Smooth muscle cell (in vitro differentiated cells): Measurements from ENCODE around the gene CORO2B. TPM values are rescaled to one million over a fixed set of nuclear protein-coding genes. Genes with fewer than 3 reads are reported as not detected.

Experiments used
- DNase-seq: peaks from one replicate; lab custom pipeline; 2025; ENCODE audit not compliant: unreplicated experiment; lab: John Stamatoyannopoulos, UW
- H2AFZ ChIP-seq: fragments of 200-600 bp; sonication (generic); 2 replicates; pipeline ENCODE4 v1.6.0; 2016; ENCODE audit warnings: antibody characterized with exemption, low read depth, mild to moderate bottlenecking
- H3F3A ChIP-seq: fragments of 200-600 bp; sonication (generic); 2 replicates; pipeline ENCODE4 v1.6.0; 2017; ENCODE audit warnings: antibody characterized with exemption, low read depth
- H3K27ac ChIP-seq: fragments of 200-600 bp; sonication (generic); 2 replicates; pipeline ENCODE4 v1.5.1; 2016; ENCODE audit warnings: low read depth, mild to moderate bottlenecking
- H3K27me3 ChIP-seq: fragments of 200-600 bp; sonication (generic); 2 replicates; pipeline ENCODE4 v1.6.1; 2016; ENCODE audit warnings: low read depth, mild to moderate bottlenecking
- H3K36me3 ChIP-seq: fragments of 200-600 bp; sonication (generic); 2 replicates; pipeline ENCODE4 v1.5.1; 2016; ENCODE audit warnings: low read depth
- H3K4me1 ChIP-seq: fragments of 200-600 bp; sonication (generic); 2 replicates; pipeline ENCODE4 v1.5.1; 2016; ENCODE audit warnings: low read depth
- H3K4me2 ChIP-seq: fragments of 200-600 bp; sonication (generic); 2 replicates; pipeline ENCODE4 v1.6.0; 2016; ENCODE audit warnings: mild to moderate bottlenecking
- H3K4me3 ChIP-seq: fragments of 200-600 bp; sonication (generic); 2 replicates; pipeline ENCODE4 v1.5.1; 2016; ENCODE audit warnings: mild to moderate bottlenecking
- H3K79me2 ChIP-seq: fragments of 200-600 bp; sonication (generic); 2 replicates; pipeline ENCODE4 v1.6.0; 2016; ENCODE audit warnings: low read depth, mild to moderate bottlenecking
- H3K9ac ChIP-seq: fragments of 200-600 bp; sonication (generic); 2 replicates; pipeline ENCODE4 v1.6.0; 2016; ENCODE audit warnings: low read depth
- H3K9me3 ChIP-seq: fragments of 200-600 bp; sonication (generic); replicated peaks from 2 replicates; pipeline ENCODE4 v1.5.1; 2016; ENCODE audit warnings: low read depth
- H4K20me1 ChIP-seq: fragments of 200-600 bp; sonication (generic); 2 replicates; pipeline ENCODE4 v1.6.0; 2016; ENCODE audit warnings: low read depth
- CTCF ChIP-seq: fragments of 200-600 bp; sonication (generic); IDR thresholded peaks from 2 replicates; pipeline ENCODE4 v1.5.1; 2017; ENCODE audit warnings: borderline replicate concordance, mild to moderate bottlenecking, antibody characterized with exemption; ENCODE audit not compliant: insufficient read depth, poor library complexity, severe bottlenecking
- WGBS: methylation state at CpG from one replicate; pipeline ENCODE4 v1.1.7; 2016; ENCODE audit warnings: low lambda C conversion rate; 5-methylcytosine and 5-hydroxymethylcytosine counted together
- polyA plus RNA-seq: library from polyadenylated mRNA; unstranded; fragments of >200 nt; fragmentation: Nextera tagmentation; extraction: Ambion mirVana; gene quantifications from 2 replicates; pipeline ENCODE4 v1.2.1, GENCODE V29; 2016
- total RNA-seq: library from RNA; depleted of rRNA; stranded (reverse); fragments of >200 nt; gene quantifications from 2 replicates; pipeline ENCODE4 v1.2.3, GENCODE V29; 2014

CORO2B gene
- total and polyA plus RNA-seq, 2 experiments from 2014 or later = 0.47 to 0.49 TPM

GRCh38 chr15:68548364-68548763 is 30.4 kb upstream of the CORO2B start:
- no peak overlapping the region for H3K9ac ChIP-seq
- H3K4me1 ChIP-seq = no peaks in the 10 kb centered on the region
- no peaks in the 10 kb centered on the region for H3F3A ChIP-seq
- 93% methylated on average over 3 of the region's 3 CpGs for whole genome bisulfite sequencing
- no peaks in the 10 kb centered on the region for H3K27me3 ChIP-seq
- no peak overlapping the region for H3K4me2 ChIP-seq
- H3K9me3 ChIP-seq = no peaks in the 10 kb centered on the region
- no peaks in the 10 kb centered on the region for H3K79me2 ChIP-seq
- DNase-seq = no peak
- no peak for TF ChIP-seq CTCF
- no peaks in the 10 kb centered on the region for H3K36me3 ChIP-seq
- no peaks in the 10 kb centered on the region for H4K20me1 ChIP-seq
- H3K4me3 ChIP-seq = no peak overlapping the region
- no peak overlapping the region for H2AFZ ChIP-seq
- no peak overlapping the region for H3K27ac ChIP-seq

- no peak overlapping the region for H3K27ac ChIP-seq
- no peaks in the 10 kb centered on the region for H3K79me2 ChIP-seq
- no peak overlapping the region for H3K4me3 ChIP-seq
- no peaks in the 10 kb centered on the region for H3K27me3 ChIP-seq
- H3K4me2 ChIP-seq = no peak overlapping the region
- TF ChIP-seq CTCF = no peak
- no peak for DNase-seq
- H3K36me3 ChIP-seq = no peaks in the 10 kb centered on the region
- H3F3A ChIP-seq = no peaks in the 10 kb centered on the region
- no peak overlapping the region for H3K9ac ChIP-seq
- H4K20me1 ChIP-seq = no peaks in the 10 kb centered on the region
- no peak overlapping the region for H2AFZ ChIP-seq
- no peaks in the 10 kb centered on the region for H3K9me3 ChIP-seq
- 69% methylated on average over 9 of the region's 9 CpGs for WGBS
- H3K4me1 ChIP-seq = no peaks in the 10 kb centered on the region
These were observed 28.8 kb upstream of the CORO2B start for GRCh38 chr15:68550004-68550403.

- peak; percentile 22 for DNase-seq
- no peaks in the 10 kb centered on the region for H3K4me1 ChIP-seq
- no peak overlapping the region for H3K4me2 ChIP-seq
- H3F3A ChIP-seq = no peaks in the 10 kb centered on the region
- no peak overlapping the region for H2AFZ ChIP-seq
- no peaks in the 10 kb centered on the region for H3K9me3 ChIP-seq
- WGBS = 45% methylated on average over 20 of the region's 20 CpGs
- no peaks in the 10 kb centered on the region for H3K79me2 ChIP-seq
- no peak overlapping the region for H3K4me3 ChIP-seq
- no peaks in the 10 kb centered on the region for H3K36me3 ChIP-seq
- H3K27me3 ChIP-seq = no peaks in the 10 kb centered on the region
- H3K27ac ChIP-seq = no peak overlapping the region
- TF ChIP-seq CTCF = peak; percentile 86
- H3K9ac ChIP-seq = no peak overlapping the region
- no peaks in the 10 kb centered on the region for H4K20me1 ChIP-seq
These were observed 28.1 kb upstream of the CORO2B start for GRCh38 chr15:68550498-68551295.

- Histone ChIP-seq H3K27me3 (no peaks in the 10 kb centered on the region), H3K79me2 (no peaks in the 10 kb centered on the region), H3K4me2 (no peak overlapping the region), H3F3A (no peaks in the 10 kb centered on the region), H3K27ac (no peak overlapping the region), H3K9ac (no peak overlapping the region), H4K20me1 (no peaks in the 10 kb centered on the region), H3K36me3 (no peaks in the 10 kb centered on the region), H3K4me3 (no peak overlapping the region), H3K4me1 (no peaks in the 10 kb centered on the region), H2AFZ (no peak overlapping the region), H3K9me3 (no peaks in the 10 kb centered on the region)
- WGBS = 74% methylated on average over 5 of the region's 5 CpGs
- no peak for TF ChIP-seq CTCF
- DNase-seq = no peak
These were observed 27.5 kb upstream of the CORO2B start for GRCh38 chr15:68551296-68551635.
